Stimulated activated CD4-positive, alpha-beta T cell treated with anti-CD3 and anti-CD28 coated beads, Interleukin-12 subunit alpha, Interleukin-12 subunit beta, amount 100 ng/mL, for 24 hours (primary cell): ENCODE results near the gene LARGE1.
"Not testable (repeated sequence)": the region's sequence is repeated elsewhere in the genome, so short reads cannot be mapped to it uniquely, and the experiment has no call there.

Source experiments
- DNase-seq, 2 experiments: peaks; one replicate each; pipeline ENCODE4 v3.0.0-alpha.2; 2020; ENCODE audit warnings: low read depth in 2 of 2

LARGE1 gene

DNA sequence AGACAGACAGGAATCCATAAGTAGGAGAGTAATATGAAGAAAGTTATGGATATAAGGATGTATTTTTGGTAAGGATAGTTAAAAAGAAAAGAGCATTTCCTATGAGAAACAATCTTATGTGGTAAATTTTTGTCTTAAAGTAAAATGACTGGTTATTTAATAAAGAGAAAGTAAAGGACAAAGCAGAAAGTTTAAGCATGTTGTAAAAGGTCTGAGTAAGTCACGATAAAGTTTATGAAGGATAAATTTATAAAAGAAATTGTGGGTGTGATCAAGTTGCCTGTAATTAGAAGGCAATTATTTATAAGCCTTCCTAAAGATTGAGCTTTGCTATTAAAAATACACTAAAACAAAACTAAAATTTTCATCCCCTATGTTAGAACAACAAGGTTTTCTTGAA is 547.4 kb downstream of the LARGE1 start:
- DNase-seq = no peak

DNA sequence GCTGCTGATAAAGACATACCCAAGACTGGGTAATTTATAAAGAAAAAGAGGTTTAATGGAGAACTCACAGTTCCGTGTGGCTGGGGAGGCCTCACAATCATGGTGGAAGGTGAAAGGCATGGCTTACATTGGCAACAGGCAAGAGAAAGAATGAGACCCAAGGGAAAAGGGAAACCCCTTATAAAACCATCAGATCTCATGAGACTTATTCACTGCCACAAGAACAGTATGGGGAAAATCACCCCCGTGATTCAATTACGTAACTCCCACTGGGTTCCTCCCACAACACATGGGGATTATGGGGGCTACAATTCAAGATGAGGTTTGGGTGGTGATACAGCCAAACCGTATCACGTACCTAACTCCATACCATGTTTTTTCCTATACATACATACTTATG is 557.0 kb downstream of the LARGE1 start:
- DNase-seq = not testable (repeated sequence)

GRCh38 chr22:33362702-33363101 is 557.6 kb downstream of the LARGE1 start:
- no peak for DNase-seq

GRCh38 chr22:33361581-33361980 is 558.7 kb downstream of the LARGE1 start:
- no peak for DNase-seq

- no peak for DNase-seq
Measured at GRCh38 chr22:33357981-33358399, 562.3 kb downstream of the LARGE1 start.

GRCh38 chr22:33354928-33355327 is 565.3 kb downstream of the LARGE1 start:
- no peak for DNase-seq

DNA sequence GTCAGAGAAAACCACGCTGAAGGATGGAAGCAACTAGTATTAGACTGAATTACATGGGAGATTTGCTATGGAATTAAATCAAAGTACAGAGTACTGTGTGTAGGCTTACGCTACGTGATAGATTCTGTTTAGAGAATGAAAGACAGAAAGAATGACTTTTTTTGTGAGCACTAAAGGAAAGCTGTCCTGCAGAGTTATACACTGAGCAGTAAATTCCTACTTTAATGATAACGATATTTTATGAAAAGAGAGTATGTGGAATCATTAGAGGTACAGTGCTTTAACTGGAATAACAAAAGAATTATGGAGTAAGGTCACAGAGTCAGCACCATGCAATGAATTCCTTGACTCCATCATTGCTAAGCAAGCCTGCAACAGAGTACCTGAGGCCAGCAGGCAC is 566.8 kb downstream of the LARGE1 start:
- no peak for DNase-seq

DNA sequence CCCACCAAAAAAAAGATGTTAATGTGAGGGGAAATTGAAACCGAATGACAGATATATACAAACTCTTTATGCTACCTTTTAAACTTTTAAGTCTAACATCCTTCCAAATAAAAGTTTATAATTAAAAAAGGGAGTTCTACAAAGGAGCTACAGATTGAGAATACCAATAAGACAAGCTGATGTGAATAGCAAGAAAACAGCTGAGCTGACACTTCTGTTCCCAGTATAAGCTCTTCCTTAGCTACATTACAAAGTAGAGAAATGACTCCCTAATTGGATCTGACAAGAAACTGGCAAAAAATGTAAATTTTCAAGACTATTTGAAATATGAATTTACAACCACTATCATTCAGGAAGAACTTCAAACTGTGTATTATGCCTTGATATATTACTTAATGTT is 567.5 kb downstream of the LARGE1 start:
- no peak for DNase-seq

GRCh38 chr22:33350961-33351360 is 569.3 kb downstream of the LARGE1 start:
- no peak for DNase-seq

GRCh38 chr22:33350491-33350890 is 569.8 kb downstream of the LARGE1 start:
- no peak for DNase-seq

- no peak for DNase-seq
Measured at GRCh38 chr22:33347002-33347401, 573.3 kb downstream of the LARGE1 start.

DNA sequence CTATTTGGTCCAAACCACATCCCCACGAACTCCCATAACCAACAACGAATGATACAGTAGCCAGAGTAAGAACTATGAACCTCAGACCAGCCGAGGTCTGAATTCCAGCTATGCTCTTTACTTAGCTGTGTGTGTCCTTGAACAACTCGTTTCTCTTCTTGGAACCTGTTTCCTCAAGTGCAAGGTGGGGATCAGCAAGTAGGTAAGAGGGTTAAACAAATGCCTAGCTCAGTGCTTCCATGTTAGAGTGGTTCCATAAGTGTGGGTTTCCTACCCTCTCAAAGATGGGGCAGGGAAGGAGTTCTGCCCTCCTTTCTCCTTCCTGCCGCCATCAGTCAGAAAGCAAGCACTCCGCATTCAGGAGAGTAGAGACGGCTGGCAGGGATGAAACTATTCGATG is 578.7 kb downstream of the LARGE1 start:
- DNase-seq = no peak

GRCh38 chr22:33337524-33337923 is 582.8 kb downstream of the LARGE1 start:
- no peak for DNase-seq

DNA sequence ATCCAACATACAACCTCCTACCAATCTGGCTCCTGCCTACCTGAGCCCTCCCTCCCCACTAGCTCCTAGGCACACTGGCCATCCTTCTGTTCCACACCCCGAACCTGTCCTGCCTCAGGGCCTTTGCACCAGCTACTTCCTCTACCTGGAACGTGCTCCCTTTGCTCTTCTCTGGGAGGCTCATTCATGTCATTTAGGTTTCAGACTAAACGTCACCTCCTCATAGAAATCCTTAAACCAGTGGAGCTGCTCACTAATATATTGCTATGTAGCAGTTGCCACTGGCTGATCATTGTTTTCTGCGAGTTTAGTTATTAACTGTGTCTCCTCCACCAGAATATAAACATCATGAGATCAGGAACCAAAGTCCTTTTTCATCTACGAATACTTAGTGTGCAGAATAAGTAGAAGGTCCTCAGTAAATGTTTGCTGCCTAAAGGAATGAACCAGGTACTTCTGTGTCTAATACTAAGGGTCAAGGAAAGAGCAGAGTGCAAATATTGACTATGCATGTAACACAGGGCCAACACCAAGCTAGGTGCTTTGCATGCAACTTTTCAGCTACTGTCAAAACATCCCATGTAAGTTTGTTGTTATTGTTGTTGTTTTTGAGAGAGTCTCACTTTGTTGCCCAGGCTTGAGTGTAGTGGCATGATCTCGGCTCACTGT is 584.5 kb downstream of the LARGE1 start:
- no peak for DNase-seq

- no peak for DNase-seq
Measured at GRCh38 chr22:33332538-33332937, 587.7 kb downstream of the LARGE1 start.

DNA sequence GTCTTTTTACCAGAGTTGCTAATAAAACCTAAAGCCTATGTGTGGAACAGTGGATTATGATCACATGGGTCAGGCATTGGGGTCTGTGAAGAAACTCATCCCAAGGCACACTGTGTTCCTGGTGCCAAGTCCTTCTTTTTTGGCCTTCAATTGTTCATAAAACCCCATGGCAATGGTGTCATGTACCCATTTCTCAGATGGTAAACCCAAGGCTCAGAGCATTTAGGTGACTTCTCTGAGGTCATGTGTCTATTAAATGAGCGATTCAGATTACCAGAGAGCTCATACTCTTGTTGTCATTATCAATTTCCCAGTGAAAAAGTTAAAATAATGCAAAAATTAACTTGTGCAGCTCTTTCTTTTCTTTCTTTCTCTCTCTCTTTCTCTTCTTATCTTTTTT is 589.3 kb downstream of the LARGE1 start:
- no peak for DNase-seq

DNA sequence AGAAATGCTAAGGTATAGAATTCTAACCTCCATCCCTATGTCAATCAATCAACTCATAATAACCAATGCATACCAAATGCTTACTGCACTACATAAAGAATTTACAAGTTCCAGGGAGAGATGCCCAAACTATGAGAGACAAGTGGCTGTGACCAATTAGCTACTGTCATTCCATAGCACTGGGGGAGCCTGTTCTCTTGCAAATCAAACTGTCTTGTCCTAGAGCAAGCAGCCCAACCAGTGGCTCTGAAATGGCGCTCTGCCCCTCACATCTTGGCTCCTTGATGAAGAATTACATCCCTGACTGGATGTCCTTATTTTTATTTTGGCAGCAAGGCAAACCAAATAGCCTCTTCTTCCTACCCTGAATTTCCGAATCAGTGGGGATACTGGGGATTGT is 589.7 kb downstream of the LARGE1 start:
- DNase-seq = no peak

GRCh38 chr22:33329398-33329797 is 590.9 kb downstream of the LARGE1 start:
- DNase-seq = no peak

DNA sequence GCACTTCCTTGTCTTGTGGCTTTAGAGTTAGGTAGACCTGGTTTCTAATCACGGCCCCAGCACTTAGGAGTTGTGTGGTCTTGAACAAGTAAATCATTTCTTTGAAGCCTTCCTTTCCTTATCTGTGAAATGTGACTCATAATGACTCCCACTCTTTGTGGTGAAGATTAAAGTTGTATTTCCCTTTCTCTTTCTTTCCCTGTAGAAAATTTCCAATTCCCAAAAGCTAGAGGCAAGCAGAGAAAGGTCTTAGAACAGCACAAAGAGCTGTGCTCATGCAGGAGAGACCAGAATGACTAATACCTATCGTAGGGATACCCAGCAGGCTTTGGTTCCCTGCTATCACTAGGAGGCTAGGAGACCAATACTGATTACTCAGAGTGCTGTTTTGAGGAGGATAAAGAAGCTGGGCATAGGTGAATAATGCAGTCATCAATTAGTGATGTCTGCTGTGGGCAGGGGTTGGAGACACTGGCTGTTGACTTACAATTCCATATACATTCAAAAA is 591.4 kb downstream of the LARGE1 start:
- no peak for DNase-seq

GRCh38 chr22:33327348-33327860 is 592.9 kb downstream of the LARGE1 start:
- no peak for DNase-seq

GRCh38 chr22:33326540-33327295 is 593.6 kb downstream of the LARGE1 start:
- DNase-seq = no peak

DNA sequence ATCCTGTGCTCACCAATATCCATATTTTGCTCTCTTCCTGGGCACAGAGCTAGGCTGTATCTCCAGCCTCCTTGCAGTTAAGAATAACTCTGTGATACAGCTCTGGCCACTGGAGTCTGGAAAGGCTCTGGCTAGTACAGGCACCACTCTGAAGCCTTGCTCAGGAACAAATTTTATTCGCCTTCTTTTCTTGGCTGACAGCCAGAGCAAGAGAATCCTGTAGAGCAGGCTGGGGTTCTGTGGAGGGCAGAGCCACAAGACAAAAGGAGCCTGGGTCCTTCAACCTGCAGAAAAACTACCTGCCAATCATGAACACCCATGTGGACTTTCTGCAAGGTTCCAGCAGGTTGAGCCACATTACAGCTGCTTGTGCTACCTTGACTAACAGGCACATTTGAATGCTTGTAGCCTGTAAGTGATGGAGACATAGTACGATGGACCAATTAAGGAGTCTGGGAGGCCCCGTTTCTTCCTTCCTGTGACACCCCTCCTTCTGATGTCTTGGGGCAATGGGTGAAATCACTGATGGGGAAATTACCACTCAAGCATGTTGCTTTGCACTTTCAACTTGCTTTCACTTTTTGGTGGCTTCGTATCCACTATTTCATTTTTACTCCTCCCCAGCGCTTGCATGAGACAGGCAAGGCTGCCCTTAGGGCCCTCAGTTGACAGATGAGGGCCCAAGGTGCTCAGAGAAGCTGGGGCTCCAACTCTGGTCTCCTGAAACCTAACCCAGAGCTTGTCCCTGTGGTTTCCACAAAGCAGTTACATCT is 594.9 kb downstream of the LARGE1 start:
- no peak for DNase-seq
